ENCODE data around the gene TRIM72.
"Not testable (repeated sequence)": the region's sequence is repeated elsewhere in the genome, so short reads cannot be mapped to it uniquely, and the experiment has no call there.

TRIM72 gene

DNA sequence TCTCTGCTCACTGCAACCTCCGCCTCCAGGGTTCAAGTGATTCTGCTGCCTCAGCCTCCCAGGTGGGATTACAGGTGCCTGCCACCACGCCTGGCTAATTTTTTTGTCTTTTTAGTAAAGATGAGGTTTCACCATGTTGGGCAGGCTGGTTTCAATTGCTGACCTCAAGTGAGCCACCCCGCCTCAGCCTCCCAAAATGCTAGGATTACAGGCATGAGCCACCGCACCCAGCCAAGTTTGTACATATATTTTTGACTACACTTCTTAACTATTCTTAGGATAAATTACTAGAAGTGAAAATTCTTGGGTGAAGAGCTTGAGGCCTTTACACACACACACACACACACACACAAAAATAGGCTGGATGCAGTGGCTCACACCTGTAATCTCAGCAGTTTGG, 44.4 kb downstream of the TRIM72 start:
- no peak for DNase-seq

DNA sequence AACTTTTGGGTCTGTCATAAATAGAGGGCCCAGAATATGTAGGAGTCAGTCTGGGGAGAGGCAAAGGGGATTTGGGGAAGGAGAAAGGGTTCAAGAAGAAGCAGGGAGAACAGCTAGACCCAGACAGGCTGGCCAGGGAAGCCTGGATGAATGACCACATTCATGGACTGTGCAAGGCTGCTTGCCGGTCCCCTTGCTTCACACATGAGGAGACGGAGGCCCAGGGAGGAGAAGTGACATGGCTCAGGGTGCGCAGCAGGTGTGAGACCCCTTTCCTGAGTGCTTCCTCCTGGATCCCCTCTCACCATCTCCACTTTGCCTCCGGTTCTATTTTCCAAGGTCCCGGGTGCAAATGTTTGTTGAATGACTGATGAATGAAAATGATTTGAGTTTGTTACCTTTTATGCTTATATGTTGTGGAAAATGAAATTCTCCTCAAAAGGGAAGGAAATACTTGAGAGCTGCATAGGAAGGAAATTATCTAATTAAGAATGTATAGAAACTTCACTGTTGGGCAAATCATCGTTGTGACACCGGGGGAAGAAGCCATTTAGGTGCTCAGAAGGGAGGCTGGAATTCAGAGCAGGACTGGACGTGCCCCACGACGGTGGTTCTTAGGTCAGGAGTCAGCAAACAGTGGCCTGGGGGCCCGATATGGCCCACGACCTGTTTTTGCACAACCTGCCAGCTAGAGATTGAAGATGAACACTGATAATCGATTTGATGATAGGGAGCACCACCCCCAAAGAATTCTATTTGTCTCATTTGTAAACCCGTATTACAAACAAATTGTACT, 46.4 kb downstream of the TRIM72 start:
- no peak for DNase-seq

DNA sequence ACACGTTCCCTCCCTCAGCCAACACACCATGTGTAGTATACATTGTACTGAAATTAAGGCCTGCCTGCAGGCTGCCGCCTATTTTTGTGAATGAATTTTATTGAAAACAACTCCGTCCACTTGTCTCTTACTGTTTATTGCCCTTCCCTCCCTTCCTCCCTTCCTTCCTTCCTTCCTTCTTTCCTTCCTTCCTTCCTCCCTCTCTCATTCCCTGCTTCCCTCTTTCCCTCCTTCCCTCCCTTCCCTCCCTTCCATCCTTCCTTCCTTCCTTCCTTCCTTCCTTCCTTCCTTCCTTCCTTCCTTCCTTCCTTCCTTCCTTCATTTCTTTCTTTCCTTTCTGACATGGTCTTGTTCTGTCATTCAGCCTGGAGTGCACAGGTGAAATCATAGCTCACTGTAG, 48.2 kb downstream of the TRIM72 start:
- no peak for DNase-seq

DNA sequence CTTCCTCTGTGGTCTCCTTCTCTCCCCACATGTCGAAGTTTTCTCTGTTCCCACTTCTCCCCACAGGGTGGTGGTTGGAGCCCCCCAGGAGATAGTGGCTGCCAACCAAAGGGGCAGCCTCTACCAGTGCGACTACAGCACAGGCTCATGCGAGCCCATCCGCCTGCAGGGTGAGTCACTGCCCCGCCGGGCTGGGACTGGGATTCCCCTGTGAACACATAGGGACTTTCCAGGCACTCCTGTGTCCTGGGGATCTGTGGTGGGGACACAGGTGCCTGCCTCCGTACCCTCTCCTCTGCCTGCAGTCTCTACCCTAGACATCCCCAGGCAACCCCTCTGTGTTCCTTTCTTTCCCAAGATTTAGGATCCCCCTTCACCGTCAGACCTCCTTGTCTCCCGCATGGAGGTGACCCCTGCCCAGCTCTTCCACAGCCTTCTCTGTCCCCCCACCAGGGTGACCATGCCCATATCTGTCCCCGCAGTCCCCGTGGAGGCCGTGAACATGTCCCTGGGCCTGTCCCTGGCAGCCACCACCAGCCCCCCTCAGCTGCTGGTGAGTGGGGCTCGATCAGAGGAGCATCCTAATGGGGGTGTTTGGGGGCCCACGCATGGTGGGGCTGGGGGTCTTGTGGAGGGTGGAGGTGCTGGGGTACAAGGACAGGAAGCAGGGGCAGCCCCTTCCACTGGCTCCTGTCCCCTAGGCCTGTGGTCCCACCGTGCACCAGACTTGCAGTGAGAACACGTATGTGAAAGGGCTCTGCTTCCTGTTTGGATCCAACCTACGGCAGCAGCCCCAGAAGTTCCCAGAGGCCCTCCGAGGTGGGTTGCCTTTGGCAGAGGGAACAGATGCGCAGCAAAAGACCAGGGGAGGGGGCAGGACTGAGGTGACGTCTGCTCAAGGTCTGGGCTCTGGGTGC, 51.7 kb downstream of the TRIM72 start:
- DNase-seq = peak; percentile 25

DNA sequence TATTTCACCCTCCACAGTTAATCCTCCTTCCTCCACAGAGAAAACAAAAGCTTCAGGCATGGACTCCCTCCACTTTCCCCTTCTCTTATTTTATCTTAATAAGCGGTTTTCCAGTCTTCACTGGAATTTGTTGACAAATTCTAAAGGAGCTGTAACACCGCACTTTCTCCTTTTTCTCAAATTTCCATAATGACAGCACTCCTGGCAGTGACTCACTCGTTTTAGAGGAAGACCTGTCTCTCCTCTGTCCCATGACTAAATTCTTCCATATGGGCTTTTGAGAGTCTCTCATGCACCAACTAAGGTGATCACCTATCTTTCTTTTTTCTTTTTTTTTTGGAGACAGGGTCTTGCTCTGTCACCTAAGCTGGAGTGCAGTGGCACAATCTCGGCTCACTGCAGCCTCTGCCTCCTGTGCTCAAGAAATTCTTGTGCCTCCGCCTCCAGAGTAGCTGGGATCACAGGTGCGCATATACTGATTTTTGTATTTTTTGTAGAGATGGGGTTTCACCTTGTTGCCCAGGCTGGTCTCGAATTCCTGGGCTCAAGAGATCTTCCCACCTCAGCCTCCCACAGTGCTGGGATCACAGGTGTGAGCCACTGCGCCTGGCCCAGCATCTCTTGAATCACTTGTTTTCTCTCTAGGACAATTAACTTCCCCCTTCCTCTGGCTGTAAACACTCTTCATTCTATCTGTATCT, 53.6 kb downstream of the TRIM72 start:
- no peak for DNase-seq

DNA sequence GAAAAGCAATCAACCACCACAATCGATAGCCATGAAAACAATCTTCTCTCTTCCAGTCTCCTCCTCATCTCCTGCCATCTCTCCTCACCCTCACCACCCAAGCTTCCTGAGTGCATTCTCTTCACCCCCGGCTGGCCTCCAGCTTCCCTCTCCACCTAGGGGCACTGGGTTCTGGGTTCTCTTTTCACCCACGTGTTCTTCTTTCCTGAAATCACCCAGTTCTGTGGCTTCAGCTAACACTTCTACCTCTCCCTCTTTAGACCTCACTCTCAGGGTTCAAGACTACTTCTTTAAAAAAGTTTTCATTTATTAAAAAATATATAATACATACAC, 54.1 kb downstream of the TRIM72 start:
- DNase-seq = no peak

DNA sequence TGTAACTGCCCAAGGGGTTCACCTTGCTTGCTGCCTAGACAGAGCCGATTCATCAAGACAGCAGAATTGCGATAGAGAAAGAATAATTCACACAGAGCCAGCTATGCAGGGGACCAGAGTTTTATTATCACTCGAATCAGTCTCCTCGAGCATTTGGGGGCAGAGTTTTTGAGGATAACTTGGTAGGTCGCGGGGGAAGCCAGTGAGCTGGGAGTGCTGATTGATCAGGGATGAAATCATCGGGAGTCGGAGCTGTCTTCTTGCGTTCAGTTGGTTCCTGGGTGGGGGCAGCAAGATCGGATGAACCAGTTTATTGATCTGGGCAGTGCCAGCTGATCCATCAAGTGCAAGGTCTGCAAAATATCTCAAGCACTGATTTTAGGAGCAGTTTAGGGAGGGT, 55.0 kb downstream of the TRIM72 start:
- no peak for DNase-seq

DNA sequence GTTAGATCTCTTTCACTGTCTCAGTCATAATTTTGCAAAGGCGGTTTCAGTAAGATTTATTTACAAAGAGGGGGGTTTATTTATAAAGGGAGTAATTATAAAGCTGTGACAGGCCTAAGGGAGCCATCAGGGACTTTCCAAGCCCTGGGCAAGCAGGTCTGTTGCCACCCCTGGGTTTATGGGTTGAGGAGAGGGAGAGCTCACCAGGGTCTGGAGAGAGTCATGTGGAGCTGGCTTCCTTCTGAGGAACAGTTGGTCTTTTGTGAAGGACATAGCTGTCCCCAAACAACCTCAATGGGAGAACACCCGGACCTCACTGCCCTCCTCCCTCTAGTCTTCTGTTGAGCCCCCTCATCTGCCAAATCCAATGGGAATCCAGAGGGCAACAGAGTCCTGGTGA, 55.6 kb downstream of the TRIM72 start:
- DNase-seq = no peak

DNA sequence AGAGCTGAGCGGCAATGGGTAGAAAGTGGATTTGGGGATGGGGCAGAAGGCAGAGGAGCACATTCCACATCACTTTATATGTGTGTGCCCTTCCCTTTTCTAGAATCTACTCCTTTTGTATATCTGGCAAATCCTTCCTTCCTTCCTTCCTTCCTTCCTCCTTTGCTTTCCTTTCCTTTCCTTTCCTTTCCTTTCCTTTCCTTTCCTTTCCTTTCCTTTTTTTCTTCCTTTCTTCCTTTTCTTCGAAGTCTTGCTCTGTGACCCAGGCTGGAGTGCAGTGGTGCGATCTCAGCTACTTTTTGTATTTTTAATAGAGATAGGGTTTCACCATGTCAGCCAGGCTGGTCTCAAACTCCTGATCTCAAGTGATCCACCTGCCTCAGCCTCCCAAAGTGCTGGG, 56.1 kb downstream of the TRIM72 start:
- DNase-seq = not testable (repeated sequence)

DNA sequence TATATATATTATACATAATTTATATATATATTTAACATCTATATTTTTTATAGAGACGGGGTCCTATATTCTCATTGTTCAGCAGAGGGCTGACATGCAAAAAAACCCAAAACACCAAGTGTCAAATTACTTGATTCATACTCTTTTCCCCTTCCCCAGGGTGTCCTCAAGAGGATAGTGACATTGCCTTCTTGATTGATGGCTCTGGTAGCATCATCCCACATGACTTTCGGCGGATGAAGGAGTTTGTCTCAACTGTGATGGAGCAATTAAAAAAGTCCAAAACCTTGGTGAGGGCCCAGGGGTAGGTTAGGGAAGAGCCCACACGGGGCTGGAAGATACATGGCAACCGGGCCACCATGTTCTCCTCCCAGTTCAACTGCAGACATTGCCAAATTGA, 56.9 kb downstream of the TRIM72 start:
- no peak for DNase-seq

DNA sequence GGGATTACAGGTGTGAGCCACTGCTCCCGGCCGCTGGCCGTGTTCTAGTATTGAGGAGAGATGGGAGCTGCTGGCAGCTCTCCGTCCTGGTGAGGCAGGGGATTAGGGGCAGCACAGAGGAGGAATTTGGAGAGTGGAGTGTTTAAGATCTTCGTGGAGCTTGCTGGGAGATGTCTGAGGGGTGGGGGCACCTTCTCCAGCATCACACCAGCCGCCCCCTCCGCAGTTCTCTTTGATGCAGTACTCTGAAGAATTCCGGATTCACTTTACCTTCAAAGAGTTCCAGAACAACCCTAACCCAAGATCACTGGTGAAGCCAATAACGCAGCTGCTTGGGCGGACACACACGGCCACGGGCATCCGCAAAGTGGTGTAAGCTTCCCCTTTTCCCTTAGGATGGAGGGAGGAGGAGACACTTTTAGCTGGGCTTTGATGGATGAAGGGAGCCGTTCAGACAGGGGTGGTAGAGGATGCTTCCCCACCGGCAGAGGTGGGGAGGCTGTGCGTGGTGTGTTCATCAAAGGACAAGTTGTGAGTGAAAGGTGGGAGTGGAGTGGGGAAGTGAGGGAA, 57.8 kb downstream of the TRIM72 start:
- no peak for DNase-seq

DNA sequence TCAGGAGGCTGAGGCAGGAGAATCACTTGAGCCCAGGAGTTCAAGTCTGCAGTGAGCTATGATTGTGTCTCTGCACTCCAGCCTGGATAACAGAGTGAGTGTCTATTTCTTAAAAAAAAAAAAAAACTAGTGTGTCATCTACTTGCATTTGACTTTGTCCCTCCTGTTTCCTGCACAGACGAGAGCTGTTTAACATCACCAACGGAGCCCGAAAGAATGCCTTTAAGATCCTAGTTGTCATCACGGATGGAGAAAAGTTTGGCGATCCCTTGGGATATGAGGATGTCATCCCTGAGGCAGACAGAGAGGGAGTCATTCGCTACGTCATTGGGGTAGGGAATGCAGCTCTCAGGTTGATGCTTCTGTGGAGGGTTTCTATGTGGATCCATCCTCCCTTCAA, 59.3 kb downstream of the TRIM72 start:
- no peak for DNase-seq

DNA sequence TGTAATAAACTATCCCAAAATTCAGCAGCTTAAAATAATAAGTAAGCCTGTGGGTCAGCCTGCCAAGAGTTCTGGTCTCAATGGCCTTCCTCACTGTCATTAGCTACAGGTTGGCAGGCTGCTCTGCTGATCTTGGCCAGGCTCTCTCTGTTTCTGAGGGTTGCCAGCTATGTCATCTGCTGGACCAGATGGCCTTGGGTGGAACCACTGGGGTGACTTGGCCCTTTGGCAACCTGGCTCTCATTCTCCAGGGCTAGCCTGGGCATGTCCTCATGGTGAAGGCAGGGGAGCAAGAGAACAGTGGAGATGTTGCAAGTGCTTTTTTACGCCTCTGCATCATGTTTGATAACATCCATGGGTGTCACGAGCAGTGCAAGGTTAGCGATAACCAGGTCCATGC, 59.8 kb downstream of the TRIM72 start:
- DNase-seq = peak; percentile 28

DNA sequence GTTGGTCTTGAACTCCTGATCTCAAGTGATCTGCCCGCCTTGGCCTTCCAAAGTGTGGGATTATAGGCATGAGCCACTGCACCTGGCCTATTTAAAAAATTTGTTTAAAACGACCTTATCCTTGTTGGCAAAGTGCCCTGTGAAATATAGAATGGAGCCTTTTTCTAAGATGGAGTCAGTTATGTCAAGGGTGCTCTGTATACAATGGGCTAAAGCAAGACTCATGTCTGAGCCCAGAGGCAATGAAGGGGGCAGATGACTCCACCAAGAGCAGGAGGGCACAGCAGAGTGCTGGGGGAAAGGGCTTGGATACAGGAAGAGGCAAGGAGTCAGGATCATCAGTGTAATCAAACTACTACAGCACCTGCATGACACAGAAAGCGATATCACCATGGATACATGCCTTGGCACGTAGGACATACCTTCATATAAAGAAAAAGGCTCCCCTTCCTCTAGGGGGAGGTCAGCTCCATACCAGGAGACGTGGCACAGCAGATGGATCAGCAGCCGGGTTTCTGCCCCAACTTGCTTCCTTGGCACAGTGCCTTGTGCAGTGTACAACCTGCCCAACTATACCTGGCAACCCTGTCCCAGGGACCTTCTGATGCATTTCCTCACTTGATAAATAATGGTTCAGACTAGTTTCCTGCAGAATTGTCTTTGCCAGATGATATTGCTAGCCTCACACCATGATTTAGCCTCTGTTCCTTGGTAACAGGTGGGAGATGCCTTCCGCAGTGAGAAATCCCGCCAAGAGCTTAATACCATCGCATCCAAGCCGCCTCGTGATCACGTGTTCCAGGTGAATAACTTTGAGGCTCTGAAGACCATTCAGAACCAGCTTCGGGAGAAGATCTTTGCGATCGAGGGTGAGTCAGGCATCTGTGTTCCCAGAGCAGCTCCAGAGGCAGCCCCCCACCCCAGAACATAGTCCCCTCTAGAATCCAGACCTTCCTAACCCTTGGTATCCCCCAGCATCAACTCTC, 61.2 kb downstream of the TRIM72 start:
- peak; percentile 21 for DNase-seq

DNA sequence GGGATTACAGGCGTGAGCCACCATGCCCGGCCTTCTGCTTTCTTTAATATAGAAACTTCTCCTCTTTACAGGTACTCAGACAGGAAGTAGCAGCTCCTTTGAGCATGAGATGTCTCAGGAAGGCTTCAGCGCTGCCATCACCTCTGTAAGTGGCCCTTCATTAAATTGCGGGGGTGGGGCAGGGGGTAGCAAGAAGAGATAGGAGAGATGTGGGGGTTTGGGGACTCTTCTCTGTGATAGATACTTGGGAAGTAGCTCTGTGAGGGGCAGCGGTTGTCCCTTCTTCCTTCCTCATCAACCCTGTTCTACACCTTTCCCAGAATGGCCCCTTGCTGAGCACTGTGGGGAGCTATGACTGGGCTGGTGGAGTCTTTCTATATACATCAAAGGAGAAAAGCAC, 62.7 kb downstream of the TRIM72 start:
- DNase-seq = no peak

DNA sequence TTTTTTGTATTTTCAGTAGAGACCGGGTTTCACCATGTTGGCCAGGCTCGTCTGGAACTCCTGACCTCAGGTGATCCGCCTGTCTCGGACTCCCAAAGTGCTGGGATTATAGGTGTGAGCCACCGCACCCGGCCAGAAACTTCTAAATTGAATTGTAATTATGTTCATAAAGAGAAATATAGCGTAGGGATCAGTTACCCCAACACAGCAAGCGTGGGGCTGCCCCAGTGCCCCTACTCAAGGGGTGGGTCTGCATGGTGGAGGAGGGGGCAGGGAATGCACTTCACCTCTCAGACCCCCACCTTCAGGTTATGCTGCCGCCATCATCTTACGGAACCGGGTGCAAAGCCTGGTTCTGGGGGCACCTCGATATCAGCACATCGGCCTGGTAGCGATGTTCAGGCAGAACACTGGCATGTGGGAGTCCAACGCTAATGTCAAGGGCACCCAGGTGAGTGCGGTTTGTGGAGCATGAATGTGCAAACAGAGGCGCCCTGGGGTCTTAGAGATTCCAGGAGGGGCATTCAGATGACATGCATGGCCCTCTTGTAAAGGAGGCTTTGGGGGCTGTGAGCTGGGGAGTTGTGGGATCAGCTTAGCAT, 63.8 kb downstream of the TRIM72 start:
- no peak for DNase-seq

DNA sequence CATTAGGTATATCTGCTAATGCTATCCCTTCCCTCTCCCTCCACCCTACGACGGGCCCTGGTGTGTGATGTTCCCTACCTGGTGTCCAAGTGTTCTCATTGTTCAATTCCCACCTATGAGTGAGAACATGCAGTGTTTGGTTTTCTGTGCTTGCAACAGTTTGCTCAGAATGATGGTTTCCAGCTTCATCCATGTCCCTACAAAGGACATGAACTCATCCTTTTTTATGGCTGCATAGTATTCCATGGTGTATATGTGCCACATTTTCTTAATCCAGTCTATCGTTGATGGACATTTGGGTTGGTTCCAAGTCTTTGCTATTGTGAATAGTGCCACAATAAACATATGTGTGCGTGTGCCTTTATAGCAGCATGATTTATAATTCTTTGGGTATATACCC, 64.9 kb downstream of the TRIM72 start:
- DNase-seq = not testable (repeated sequence)

Data from RPMI8226 (cell line).